Motor neuron (in vitro differentiated cells): ENCODE data around the gene CNOT2. TPM values are rescaled to one million over a fixed set of nuclear protein-coding genes. Genes with fewer than 3 reads are reported as not detected.
"Not testable (repeated sequence)": the region's sequence is repeated elsewhere in the genome, so short reads cannot be mapped to it uniquely, and the experiment has no call there.

Source experiments
- ATAC-seq, 8 experiments: fragments of 200-7000 bp; cut with Tn5 transposase; replicated peaks in 6 of 8; 2 replicates each; pipeline ENCODE4 v1.8.0; 2021; ENCODE audit warnings: mild to moderate bottlenecking in 8 of 8, moderate library complexity in 8 of 8
- H3K27ac ChIP-seq, 2 donors: fragments of 250-450 bp; sonication (Bioruptor Pico); 2 replicates each; pipeline ENCODE4 v1.9.0; 2021; ENCODE audit warnings: antibody characterized with exemption in 2 of 2, mild to moderate bottlenecking in 2 of 2, moderate library complexity in 1 of 2
- H3K4me1 ChIP-seq, 2 donors: fragments of 250-450 bp; sonication (Bioruptor Pico); replicated peaks in 1 of 2; 2 replicates each; pipeline ENCODE4 v1.6.1; 2021; ENCODE audit warnings: antibody characterized with exemption in 2 of 2, mild to moderate bottlenecking in 2 of 2, moderate library complexity in 1 of 2
- H3K4me3 ChIP-seq, 5 donors: fragments of 250-450 bp; sonication (Bioruptor Pico); 2 replicates each; pipeline ENCODE4 v1.9.0; 2021; ENCODE audit warnings: antibody characterized with exemption in 5 of 5, mild to moderate bottlenecking in 5 of 5, moderate library complexity in 4 of 5
- WGBS, 10 experiments: fragments of 450-650 bp; shearing (Covaris generic); methylation state at CpG; one replicate each; pipeline ENCODE4 v1.0.0; 2022; 5-methylcytosine and 5-hydroxymethylcytosine counted together
- in situ Hi-C, 9 experiments: fragments of 400-800 bp; cut with MboI; loops; one replicate each; pipeline ENCODE4 v1.15.0; 2021; ENCODE audit warnings: low sequenced_read_pairs in 9 of 9, low pct_unique_long_range_greater_than_20kb in 2 of 9; ENCODE audit not compliant: unreplicated experiment in 9 of 9
- total RNA-seq, 8 experiments: library from RNA; unstranded; fragments of 300-600 nt; gene quantifications; 2 replicates each; pipeline versions ENCODE4 v1.2.3 to v1.2.4, GENCODE V29; 2022

The CNOT2 gene
- total RNA-seq, 8 experiments from 2014 or later: 67.9 to 163 (median 84.9) TPM

DNA sequence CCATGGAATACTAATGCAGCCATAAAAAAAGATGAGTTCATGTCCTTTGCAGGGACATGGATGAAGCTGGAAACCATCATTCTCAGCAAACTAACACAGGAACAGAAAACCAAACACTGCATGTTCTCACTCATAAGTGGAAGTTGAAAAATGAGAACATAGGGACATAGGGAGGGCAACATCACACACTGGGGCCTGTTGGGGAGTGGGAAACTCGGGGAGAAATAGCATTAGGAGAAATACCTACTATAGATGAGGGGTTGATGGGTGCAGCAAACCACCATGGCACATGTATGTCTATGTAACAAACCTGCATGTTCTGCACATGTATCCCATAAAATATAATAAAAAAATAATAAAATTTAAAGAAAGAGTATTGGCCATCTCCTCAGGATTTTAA is 149.4 kb downstream of the CNOT2 start:
- not testable (repeated sequence) for ATAC-seq, H3K4me1 ChIP-seq, H3K27ac ChIP-seq, H3K4me3 ChIP-seq
- in situ Hi-C loops: loop anchor here in 1 of 9 experiments (25.0 kb wide), 1 partner anchor 170 kb away; no protein-coding TSS in a partner anchor
- WGBS, 10 experiments: 0 to 100% (median 13%) methylated on average over 1 of the region's 1 CpG; no CpG with 5 or more reads in 5 of the 10 experiments

DNA sequence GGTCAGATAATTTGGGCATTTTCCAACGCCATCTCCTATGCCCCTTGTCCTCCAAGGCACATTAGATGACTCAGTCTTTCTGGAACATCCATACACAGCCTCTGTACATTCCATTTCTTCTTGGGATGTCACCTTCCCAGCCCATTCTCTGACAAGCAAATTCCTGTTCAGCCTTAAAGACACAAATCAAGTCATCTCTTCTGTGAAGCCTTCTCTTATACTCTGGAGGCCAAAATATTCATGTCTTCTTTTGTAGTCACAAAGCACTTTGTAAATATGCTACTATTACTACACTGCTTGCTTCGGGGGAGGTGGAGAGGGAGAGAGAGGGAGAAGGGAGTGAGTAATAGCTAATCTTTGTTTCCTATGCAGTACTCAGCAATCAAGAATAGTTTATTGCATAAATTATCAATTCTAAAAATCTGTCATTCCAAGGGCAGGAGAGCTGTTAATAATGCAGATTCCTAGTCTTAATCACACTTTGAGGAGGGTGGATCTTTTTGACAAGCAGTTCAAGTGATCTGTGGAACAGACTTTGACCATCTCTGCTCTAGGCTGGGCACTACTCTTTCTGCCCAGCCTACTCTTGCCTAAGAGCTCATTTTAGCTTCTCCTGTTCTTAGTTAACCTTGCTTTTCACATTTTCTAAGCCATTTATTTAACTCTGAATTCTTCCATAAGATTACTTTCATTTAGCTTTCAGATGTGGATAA is 150.7 kb downstream of the CNOT2 start:
- Histone ChIP-seq H3K4me3 (no peak overlapping the region), H3K27ac (no peak overlapping the region), H3K4me1 (no peaks in the 10 kb centered on the region)
- in situ Hi-C loops: loop anchor here in 1 of 9 experiments (25.0 kb wide), 1 partner anchor 168 kb away; no protein-coding TSS in a partner anchor
- 0 to 90% (median 73%) methylated on average over 1 to 2 of the region's 2 CpGs; no CpG with 5 or more reads in 2 of the 10 experiments for WGBS, 10 experiments
- ATAC-seq: peak in 4 of 8 experiments; percentile 16 to 96 (median 64)

DNA sequence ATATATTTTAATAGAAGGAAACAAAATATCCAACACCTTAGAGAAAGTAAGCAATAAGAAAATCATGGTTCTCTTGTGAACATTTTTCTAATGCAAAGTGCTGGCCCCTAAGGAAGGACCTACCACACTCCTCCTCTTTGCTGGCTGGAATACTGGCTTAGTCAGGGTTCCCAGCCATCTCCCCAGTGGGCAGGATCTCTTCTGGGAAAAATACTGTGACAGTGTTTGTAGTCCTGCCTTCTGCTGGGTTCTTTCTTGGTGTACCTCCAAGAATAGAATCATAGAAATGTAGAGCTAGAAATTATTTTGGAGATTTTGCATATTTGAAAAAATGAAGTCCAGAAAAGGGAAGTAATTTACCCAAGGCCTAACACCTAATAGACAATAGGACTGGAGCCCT is 154.8 kb downstream of the CNOT2 start:
- ATAC-seq: no peak
- Histone ChIP-seq H3K4me3 (no peak overlapping the region), H3K27ac (no peak overlapping the region), H3K4me1 (no peaks in the 10 kb centered on the region)
- in situ Hi-C loops: loop anchor here in 1 of 9 experiments (25.0 kb wide), 1 partner anchor 164 kb away; no protein-coding TSS in a partner anchor

DNA sequence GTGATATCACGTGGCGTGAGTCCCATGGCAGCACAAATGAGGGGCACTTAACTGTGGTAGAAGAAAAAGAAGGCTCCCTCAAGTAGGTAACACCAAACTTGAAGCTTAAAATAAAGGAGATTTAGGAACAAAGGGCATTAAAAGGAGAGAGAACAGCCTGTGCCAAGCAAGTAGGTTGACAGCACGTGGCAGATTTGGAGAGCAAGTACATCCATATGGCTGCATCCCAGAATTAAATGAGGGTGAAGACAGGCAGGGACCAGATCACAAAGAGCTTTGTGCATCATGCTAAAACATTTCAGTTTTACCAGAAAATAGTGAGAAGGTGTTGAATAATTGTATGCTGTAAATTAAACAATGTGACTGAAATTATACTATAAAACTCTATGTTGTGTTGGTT is 155.6 kb downstream of the CNOT2 start:
- ATAC-seq: no peak
- WGBS, 10 experiments: 18 to 100% (median 95%) methylated on average over 1 to 3 of the region's 3 CpGs
- no peak overlapping the region for H3K27ac ChIP-seq
- H3K4me1 ChIP-seq: no peaks in the 10 kb centered on the region
- in situ Hi-C loops: loop anchor here in 1 of 9 experiments (25.0 kb wide), 1 partner anchor 163 kb away; no protein-coding TSS in a partner anchor
- no peak overlapping the region for H3K4me3 ChIP-seq

DNA sequence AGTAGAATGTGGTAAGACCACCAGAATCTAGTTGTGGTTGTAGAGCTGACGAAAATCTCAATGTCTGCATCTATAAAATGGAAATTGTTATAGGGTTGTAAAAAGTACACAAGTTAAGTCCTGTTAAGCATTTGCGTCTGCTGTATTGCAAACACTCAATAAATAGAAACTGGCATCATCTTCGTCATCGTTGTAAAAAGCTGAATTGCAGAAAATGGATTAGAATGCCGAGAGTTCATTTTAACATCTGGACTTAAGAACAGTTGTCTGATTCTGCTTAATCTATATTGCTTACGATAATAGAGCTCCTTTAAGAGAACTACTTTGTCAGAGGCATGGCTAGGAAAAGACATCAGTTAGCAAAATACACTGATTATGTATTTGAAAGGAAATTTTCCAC is 156.1 kb downstream of the CNOT2 start:
- in situ Hi-C loops: loop anchor here in 1 of 9 experiments (25.0 kb wide), 1 partner anchor 163 kb away; no protein-coding TSS in a partner anchor
- WGBS, 10 experiments: 30 to 100% (median 76%) methylated on average over 1 to 6 of the region's 6 CpGs
- no peak overlapping the region for H3K4me3 ChIP-seq
- H3K27ac ChIP-seq: no peak overlapping the region
- H3K4me1 ChIP-seq: no peaks in the 10 kb centered on the region
- no peak for ATAC-seq

DNA sequence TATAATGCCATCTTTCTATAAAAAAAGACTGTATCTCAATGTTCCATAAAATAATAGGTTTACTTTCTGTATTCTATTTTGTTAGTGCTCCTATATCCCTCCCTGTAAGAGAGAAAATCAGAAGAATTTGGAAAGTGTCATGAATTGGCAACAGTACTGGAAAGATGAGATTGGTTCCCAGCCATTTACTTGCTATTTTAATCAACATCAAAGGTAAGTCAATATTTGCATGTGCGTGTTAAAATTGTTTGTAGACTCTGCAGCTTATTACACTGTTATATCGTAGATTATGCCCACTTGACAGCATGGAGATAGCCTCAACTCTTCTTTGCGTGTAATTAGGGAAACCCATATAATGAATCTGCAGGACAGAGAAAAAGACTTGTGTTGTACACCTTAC is 156.9 kb downstream of the CNOT2 start:
- ATAC-seq: no peak
- in situ Hi-C loops: no loop called here
- Histone ChIP-seq H3K4me1 (no peaks in the 10 kb centered on the region), H3K27ac (no peak overlapping the region), H3K4me3 (no peak overlapping the region)
- WGBS, 10 experiments: 74 to 100% (median 83%) methylated on average over 2 to 3 of the region's 3 CpGs; no CpG with 5 or more reads in 1 of the 10 experiments

DNA sequence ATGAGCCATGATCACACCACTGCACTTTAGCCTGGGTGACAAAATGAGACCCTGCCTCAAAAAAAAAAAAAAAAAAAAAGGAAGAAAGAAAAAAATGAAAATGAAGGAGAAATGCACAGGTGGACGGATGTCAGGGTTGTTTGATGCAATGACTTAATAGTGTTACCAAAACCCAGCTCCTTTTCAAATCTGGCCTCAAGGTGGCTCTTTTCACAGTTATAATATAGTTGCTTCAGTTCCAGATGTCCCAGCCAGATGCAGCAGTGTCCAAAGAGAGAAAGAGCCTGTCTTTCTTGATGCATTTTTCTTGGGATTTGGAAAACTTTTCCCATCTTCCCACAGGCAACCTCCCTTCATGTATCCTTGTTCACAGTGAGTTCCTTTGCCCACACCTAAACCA is 159.4 kb downstream of the CNOT2 start:
- no peak overlapping the region for H3K4me3 ChIP-seq
- 80 to 100% (median 88%) methylated on average over 1 of the region's 1 CpG; no CpG with 5 or more reads in 3 of the 10 experiments for WGBS, 10 experiments
- H3K4me1 ChIP-seq: no peaks in the 10 kb centered on the region
- H3K27ac ChIP-seq: no peak overlapping the region
- ATAC-seq: no peak
- in situ Hi-C loops: no loop called here

DNA sequence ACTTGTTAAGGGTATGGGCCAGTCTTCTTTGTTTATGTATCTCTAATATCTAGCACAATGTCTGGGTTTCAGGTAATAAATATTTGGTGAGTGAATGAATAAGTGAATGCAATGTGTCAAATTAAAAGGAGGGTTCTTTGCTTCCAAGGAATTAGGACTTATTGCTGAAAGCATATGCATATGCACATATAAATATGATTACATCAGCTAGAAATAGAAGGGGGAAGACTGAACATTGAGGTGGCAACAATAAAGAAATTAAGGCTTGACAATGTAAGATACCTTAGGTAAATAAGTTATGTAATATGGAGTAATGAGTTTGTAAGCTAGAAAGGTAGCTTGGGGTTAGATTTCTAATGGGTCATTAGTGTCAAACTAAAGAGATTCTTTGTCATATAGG is 160.6 kb downstream of the CNOT2 start:
- Histone ChIP-seq H3K4me3 (no peak overlapping the region), H3K4me1 (no peaks in the 10 kb centered on the region), H3K27ac (no peak overlapping the region)
- peak in 2 of 8 experiments; percentile 24 to 54 for ATAC-seq
- in situ Hi-C loops: no loop called here

Other genes with a start within 250 kb of the CNOT2 start
- 10 to 100 TPM in 1 of 8 experiments, 1 to 10 TPM in 4, under 1 TPM in 3; 0.20 to 13.5 (median 7.4) TPM for gene KCNMB4, start 122.9 kb downstream of the CNOT2 start, total RNA-seq